Transverse colon (tissue), 4 donors: ENCODE measurements around the gene CLSTN2. TPM values are rescaled to one million over a fixed set of nuclear protein-coding genes. Genes with fewer than 3 reads are reported as not detected.

Experiments used
- DNase-seq: peaks from one replicate; pipeline ENCODE4 v3.0.0-alpha.2; 2019
- H3K27ac ChIP-seq, 4 donors: fragments of 200-600 bp; sonication (generic); 2 replicates each; pipeline ENCODE4 v1.5.1; 2016 to 2018; ENCODE audit warnings: inconsistent platforms in 4 of 4
- H3K27me3 ChIP-seq: fragments of 200-600 bp; sonication (generic); 2 replicates; pipeline ENCODE4 v1.5.1; 2017; ENCODE audit warnings: inconsistent platforms
- H3K36me3 ChIP-seq, 4 donors: fragments of 200-600 bp; sonication (generic); 2 replicates each; pipeline ENCODE4 v1.5.1; 2017 to 2019; ENCODE audit warnings: inconsistent platforms in 4 of 4
- H3K4me1 ChIP-seq, 4 donors: fragments of 200-600 bp; sonication (generic); 2 replicates each; pipeline ENCODE4 v1.5.1; 2017 to 2020; ENCODE audit warnings: inconsistent platforms in 4 of 4
- H3K4me3 ChIP-seq, 4 donors: fragments of 200-600 bp; sonication (generic); 1 replicate in 1 of 4; 2 replicates in 3 of 4; pipeline versions ENCODE4 v1.5.1 to v1.6.1; 2017 to 2019; ENCODE audit warnings: inconsistent platforms in 4 of 4
- H3K9me3 ChIP-seq, 2 donors: fragments of 200-600 bp; sonication (generic); 2 replicates each; pipeline ENCODE4 v1.5.1; 2017 to 2019; ENCODE audit warnings: inconsistent platforms in 2 of 2
- EP300 ChIP-seq: sonication (generic); formaldehyde crosslinking; IDR thresholded peaks from one replicate; pipeline ENCODE4 v1.6.1; 2017; ENCODE audit warnings: antibody characterized with exemption, low read depth
- POLR2A ChIP-seq: fragments of 450-650 bp; IDR thresholded peaks from one replicate; pipeline ENCODE4 v1.6.1; 2016; ENCODE audit warnings: antibody characterized with exemption, mild to moderate bottlenecking, moderate library complexity
- POLR2AphosphoS5 ChIP-seq, 3 donors: sonication (generic); formaldehyde crosslinking; IDR thresholded peaks; one replicate each; pipeline ENCODE4 v1.6.1; 2016; ENCODE audit warnings: antibody characterized with exemption in 3 of 3
- WGBS, 2 donors: methylation state at CpG; one replicate each; pipeline ENCODE4 v1.1.5; 2018; ENCODE audit warnings: low coverage in 1 of 2; 5-methylcytosine and 5-hydroxymethylcytosine counted together
- in situ Hi-C, 4 donors: fragments of 200-750 bp; cut with MboI; loops; one replicate each; pipeline versions ENCODE4 v1.15.0 to v1.15.1; 2017; ENCODE audit warnings: low sequenced_read_pairs in 3 of 4, low pct_ligation_motif_present in 1 of 4, low pct_unique_long_range_greater_than_20kb in 1 of 4
- intact Hi-C: fragments of 100-400 bp; cut with DNase I; formaldehyde crosslinking; loops from one replicate; pipeline ENCODE4 v1.15.1; 2023; ENCODE audit warnings: low total_unique reads
- total RNA-seq, 4 donors: library from RNA; depleted of rRNA; stranded (reverse); fragments of >200 nt; gene quantifications; one replicate each; pipeline ENCODE4 v1.1.0, GENCODE V29; 2016
- TF ChIP-seq, protein P1 (sequence below), 5 experiments: fragments of 200-600 bp in 3 of 5; fragments of 450-650 bp in 2 of 5; sonication (generic) in 3 of 5; IDR thresholded peaks; 1 replicate in 2 of 5; 2 replicates in 3 of 5; pipeline ENCODE4 v1.5.1; 2016 to 2017; ENCODE audit warnings: antibody characterized with exemption in 5 of 5, inconsistent platforms in 3 of 5, mild to moderate bottlenecking in 2 of 5, moderate library complexity in 1 of 5

CLSTN2 gene
- total RNA-seq, 4 donors from 2014 or later = 0.60 to 9.0 (median 2.2) TPM

DNA sequence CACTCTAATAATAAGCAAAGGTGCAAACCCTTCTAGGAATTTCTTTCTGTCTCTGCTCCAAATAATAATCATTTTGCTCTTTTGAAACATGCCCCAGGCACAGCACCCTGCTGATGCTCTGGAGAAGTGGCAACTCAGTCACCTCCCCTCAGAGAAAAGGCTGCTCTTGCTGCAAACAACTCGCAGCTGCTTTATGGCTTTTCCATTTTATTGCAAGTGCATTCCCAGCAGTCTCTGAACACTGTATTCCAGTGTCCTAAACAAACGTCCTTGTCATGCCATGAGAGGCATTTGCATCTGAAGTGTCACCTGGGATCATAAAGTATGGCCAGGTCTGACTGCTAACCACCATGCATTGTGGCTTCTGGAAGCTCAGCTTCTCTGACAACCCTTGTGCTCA lies 384.8 kb downstream of the CLSTN2 start:
- WGBS, 2 donors = 28% methylated on average over 2 of the region's 2 CpGs; no CpG with 5 or more reads in 1 of the 2 donors

DNA sequence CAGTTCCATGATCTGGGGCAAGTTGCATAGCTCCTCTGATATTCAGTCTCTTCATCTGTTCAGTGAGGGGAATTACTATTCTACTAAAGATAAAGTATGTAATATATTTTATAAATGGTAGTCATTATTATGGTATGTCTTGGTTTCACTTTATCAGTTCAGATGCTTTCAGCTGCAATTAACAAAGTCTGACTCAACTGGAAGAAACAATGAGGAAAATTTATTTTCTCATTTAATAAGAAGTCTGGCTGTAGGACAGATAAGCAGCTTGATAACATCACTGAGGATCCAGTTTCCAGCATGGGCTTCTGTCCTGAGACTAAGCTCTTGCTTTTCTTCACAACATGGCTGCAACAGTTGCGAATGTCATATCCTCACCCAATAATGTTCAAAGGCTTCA lies 388.6 kb downstream of the CLSTN2 start:
- Histone ChIP-seq H3K9me3 (no peaks in the 10 kb centered on the region), H3K4me1 (no peaks in the 10 kb centered on the region), H3K4me3 (no peak overlapping the region), H3K27me3 (no peaks in the 10 kb centered on the region), H3K27ac (no peak overlapping the region), H3K36me3 (no peaks in the 10 kb centered on the region)
- no peak for TF ChIP-seq POLR2A
- TF ChIP-seq POLR2AphosphoS5 (IDR thresholded peaks at IDR 0.05) = no peak
- no peak for TF ChIP-seq EP300
- TF ChIP-seq, protein P1, sequence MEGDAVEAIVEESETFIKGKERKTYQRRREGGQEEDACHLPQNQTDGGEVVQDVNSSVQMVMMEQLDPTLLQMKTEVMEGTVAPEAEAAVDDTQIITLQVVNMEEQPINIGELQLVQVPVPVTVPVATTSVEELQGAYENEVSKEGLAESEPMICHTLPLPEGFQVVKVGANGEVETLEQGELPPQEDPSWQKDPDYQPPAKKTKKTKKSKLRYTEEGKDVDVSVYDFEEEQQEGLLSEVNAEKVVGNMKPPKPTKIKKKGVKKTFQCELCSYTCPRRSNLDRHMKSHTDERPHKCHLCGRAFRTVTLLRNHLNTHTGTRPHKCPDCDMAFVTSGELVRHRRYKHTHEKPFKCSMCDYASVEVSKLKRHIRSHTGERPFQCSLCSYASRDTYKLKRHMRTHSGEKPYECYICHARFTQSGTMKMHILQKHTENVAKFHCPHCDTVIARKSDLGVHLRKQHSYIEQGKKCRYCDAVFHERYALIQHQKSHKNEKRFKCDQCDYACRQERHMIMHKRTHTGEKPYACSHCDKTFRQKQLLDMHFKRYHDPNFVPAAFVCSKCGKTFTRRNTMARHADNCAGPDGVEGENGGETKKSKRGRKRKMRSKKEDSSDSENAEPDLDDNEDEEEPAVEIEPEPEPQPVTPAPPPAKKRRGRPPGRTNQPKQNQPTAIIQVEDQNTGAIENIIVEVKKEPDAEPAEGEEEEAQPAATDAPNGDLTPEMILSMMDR (IDR thresholded peaks at IDR 0.05) = no peak
- in situ Hi-C loops = no loop called here
- 88 to 96% methylated on average over 1 of the region's 1 CpG for WGBS, 2 donors
- intact Hi-C loops = no loop called here
- no peak for DNase-seq

More for the DNA sequence above, 384.8 kb downstream of the CLSTN2 start:
- in situ Hi-C loops = no loop called here
- Histone ChIP-seq H3K27ac (no peak overlapping the region), H3K27me3 (no peaks in the 10 kb centered on the region), H3K4me1 (no peaks in the 10 kb centered on the region), H3K36me3 (no peaks in the 10 kb centered on the region), H3K4me3 (no peak overlapping the region), H3K9me3 (no peaks in the 10 kb centered on the region)
- TF ChIP-seq EP300 (no peak), POLR2AphosphoS5 (IDR thresholded peaks at IDR 0.05) (no peak), POLR2A (no peak)
- TF ChIP-seq, protein P1 (IDR thresholded peaks at IDR 0.05) = no peak
- no peak for DNase-seq
- intact Hi-C loops = no loop called here

DNA sequence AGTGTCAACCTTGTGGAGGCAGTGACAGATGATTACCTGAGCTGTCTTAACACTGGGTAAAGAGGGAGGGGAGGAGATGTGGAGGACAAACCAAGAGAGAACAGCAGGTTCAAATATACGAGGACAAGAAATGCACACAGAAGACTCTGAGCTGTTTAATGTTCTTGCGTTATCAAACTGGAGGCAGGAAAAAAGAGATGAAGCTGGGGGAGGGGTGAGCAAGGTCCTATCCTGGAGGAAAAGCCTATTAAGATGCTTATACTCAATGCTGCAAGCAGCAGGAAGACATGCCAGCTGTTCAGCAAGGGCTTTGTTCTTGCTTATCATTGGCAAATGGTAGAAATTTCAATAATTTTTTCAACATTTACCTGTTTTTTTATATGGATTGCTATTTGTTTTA lies 397.1 kb downstream of the CLSTN2 start:
- Histone ChIP-seq H3K27me3 (no peaks in the 10 kb centered on the region), H3K4me3 (no peak overlapping the region), H3K27ac (no peak overlapping the region), H3K4me1 (no peaks in the 10 kb centered on the region), H3K9me3 (no peaks in the 10 kb centered on the region), H3K36me3 (no peaks in the 10 kb centered on the region)
- intact Hi-C loops (no loop called here), in situ Hi-C loops (no loop called here)
- TF ChIP-seq POLR2A = no peak
- TF ChIP-seq, protein P1 (IDR thresholded peaks at IDR 0.05) = no peak
- no peak for TF ChIP-seq POLR2AphosphoS5 (IDR thresholded peaks at IDR 0.05)
- no peak for TF ChIP-seq EP300
- DNase-seq = no peak
- WGBS, 2 donors = 53 to 56% methylated on average over 2 of the region's 2 CpGs

DNA sequence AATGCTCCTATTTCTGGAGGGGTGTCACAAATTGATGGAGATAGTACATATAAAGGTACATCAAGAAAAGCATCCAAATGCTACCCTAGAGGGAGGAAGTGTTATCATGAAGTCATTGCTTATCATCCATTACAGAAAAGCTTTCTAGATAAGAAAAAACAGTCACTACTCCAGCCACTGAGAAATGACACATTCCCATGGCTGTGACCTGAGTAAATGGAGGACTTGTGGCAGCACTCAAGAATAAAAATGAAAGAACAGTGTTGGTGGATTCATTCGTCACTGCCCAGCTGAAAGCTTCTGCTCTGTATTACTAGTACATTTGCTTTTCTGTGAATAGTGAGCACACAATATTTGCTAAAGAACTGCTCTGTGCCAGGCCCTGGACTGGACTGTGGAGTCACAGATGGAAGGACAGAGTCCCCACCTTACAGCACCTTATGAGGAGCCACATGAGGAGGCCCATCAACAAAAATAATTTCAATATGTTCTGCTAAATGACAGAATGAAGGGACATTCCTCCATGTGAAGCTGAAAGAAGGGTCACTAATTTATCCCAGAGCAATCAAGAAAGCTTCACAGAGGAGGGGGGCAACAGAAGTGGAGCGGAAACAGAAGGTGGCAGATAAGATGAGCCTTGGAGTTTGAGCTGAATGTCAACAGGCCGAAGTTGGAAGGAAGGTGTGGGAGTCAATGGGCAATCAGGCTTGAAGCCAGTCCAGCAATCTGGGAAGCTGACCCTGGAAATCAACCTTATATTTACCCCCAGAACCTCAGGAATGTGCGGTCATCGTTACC lies 399.3 kb downstream of the CLSTN2 start:
- intact Hi-C loops = no loop called here
- H3K27me3 ChIP-seq = no peaks in the 10 kb centered on the region
- in situ Hi-C loops = no loop called here
- H3K4me3 ChIP-seq = no peak overlapping the region
- H3K9me3 ChIP-seq = no peaks in the 10 kb centered on the region
- 79 to 100% methylated on average over 1 to 5 of the region's 5 CpGs for WGBS, 2 donors
- H3K36me3 ChIP-seq = no peaks in the 10 kb centered on the region
- H3K4me1 ChIP-seq = no peaks in the 10 kb centered on the region
- TF ChIP-seq, protein P1 (IDR thresholded peaks at IDR 0.05) = no peak
- TF ChIP-seq EP300 (no peak), POLR2AphosphoS5 (IDR thresholded peaks at IDR 0.05) (no peak), POLR2A (no peak)
- no peak for DNase-seq
- H3K27ac ChIP-seq = no peak overlapping the region
